NCI-H526 (cell line): ENCODE measurements around the gene DAAM1.
A peak's percentile ranks its signal among the peaks of the same experiment; 100 is the strongest.

ENCODE experiments used
- DNase-seq, 2 experiments: peaks; one replicate each; lab custom pipeline; 2025; lab: John Stamatoyannopoulos, UW

Gene DAAM1

GRCh38 chr14:59341858-59342477 lies 153.5 kb downstream of the DAAM1 start:
- DNase-seq = no peak

- no peak for DNase-seq
Observed at GRCh38 chr14:59342516-59343484, 154.3 kb downstream of the DAAM1 start.

GRCh38 chr14:59343585-59343984 lies 155.1 kb downstream of the DAAM1 start:
- DNase-seq = no peak

- no peak for DNase-seq
Observed at GRCh38 chr14:59344016-59344415, 155.5 kb downstream of the DAAM1 start.

- no peak for DNase-seq
Observed at GRCh38 chr14:59344691-59345455, 156.4 kb downstream of the DAAM1 start.

GRCh38 chr14:59346329-59346728 lies 157.9 kb downstream of the DAAM1 start:
- DNase-seq = no peak

GRCh38 chr14:59346796-59347510 lies 158.5 kb downstream of the DAAM1 start:
- DNase-seq = no peak

- no peak for DNase-seq
Observed at GRCh38 chr14:59347511-59347900, 159.0 kb downstream of the DAAM1 start.

GRCh38 chr14:59347915-59348314 lies 159.4 kb downstream of the DAAM1 start:
- no peak for DNase-seq

GRCh38 chr14:59349258-59349701 lies 160.8 kb downstream of the DAAM1 start:
- no peak for DNase-seq

- DNase-seq = no peak
Observed at GRCh38 chr14:59352961-59353360, 164.5 kb downstream of the DAAM1 start.

- no peak for DNase-seq
Observed at GRCh38 chr14:59354666-59355065, 166.2 kb downstream of the DAAM1 start.

- no peak for DNase-seq
Observed at GRCh38 chr14:59355091-59355490, 166.6 kb downstream of the DAAM1 start.

- peak; percentile 79 to 81 for DNase-seq
Observed at GRCh38 chr14:59356312-59356711, 167.8 kb downstream of the DAAM1 start.

- DNase-seq = peak; percentile 95 to 98
Observed at GRCh38 chr14:59356767-59357166, 168.3 kb downstream of the DAAM1 start.

- peak in 1 of 2 experiments; percentile 9 for DNase-seq
Observed at GRCh38 chr14:59358102-59358501, 169.6 kb downstream of the DAAM1 start.

- DNase-seq = no peak
Observed at GRCh38 chr14:59358784-59359183, 170.3 kb downstream of the DAAM1 start.

GRCh38 chr14:59359431-59360124 lies 171.1 kb downstream of the DAAM1 start:
- peak in 1 of 2 experiments; percentile 52 for DNase-seq

- no peak for DNase-seq
Observed at GRCh38 chr14:59360233-59360632, 171.8 kb downstream of the DAAM1 start.

GRCh38 chr14:59360923-59361794 lies 172.7 kb downstream of the DAAM1 start:
- DNase-seq = peak; percentile 62 to 79
